ENCODE data around the gene PPP6C. TPM values are rescaled to one million over a fixed set of nuclear protein-coding genes. Genes with fewer than 3 reads are reported as not detected.
"Not testable (repeated sequence)": the region's sequence is repeated elsewhere in the genome, so short reads cannot be mapped to it uniquely, and the experiment has no call there.

PPP6C gene
- total and polyA plus RNA-seq, 10 donors, result 17.3 to 49.3 (median 35.7) TPM

GRCh38 chr9:125126019-125126746 lies 63.4 kb downstream of the PPP6C start:
- peak overlapping the region in 6 of 8 donors; percentile 0 to 67 (median 24) for H3K27ac ChIP-seq
- H3K4me1 ChIP-seq, result peaks cover 0 to 24% (median 7%) of the 10 kb centered on the region in 6 donors
- peaks cover 0 to 3% (median 0%) of the 10 kb centered on the region in 6 donors for H3K36me3 ChIP-seq
- intact Hi-C loops (cut with DNase I; ENCODE audit: low total_unique reads), result no loop called here
- TF ChIP-seq CTCF (IDR thresholded peaks at IDR 0.05 in 8 of 11, conservative IDR thresholded peaks at IDR 0.05 in 3 of 11), result peak in 1 of 11 experiments; percentile 7
- TF ChIP-seq POLR2AphosphoS5 (IDR thresholded peaks at IDR 0.05), result peak in 2 of 3 donors; percentile 40 to 46
- no peak for TF ChIP-seq POLR2A (IDR thresholded peaks at IDR 0.05)
- no peak overlapping the region for H3K4me3 ChIP-seq
- no peaks in the 10 kb centered on the region for H3K9me3 ChIP-seq
- 51 to 70% (median 66%) methylated on average over 2 of the region's 2 CpGs for WGBS, 5 donors
- H3K27me3 ChIP-seq (replicated peaks in 1 of 7), result no peaks in the 10 kb centered on the region
- DNase-seq, result peak; percentile 93

GRCh38 chr9:125125523-125125922 lies 64.1 kb downstream of the PPP6C start:
- intact Hi-C loops (cut with DNase I; ENCODE audit: low total_unique reads), result no loop called here
- peaks cover 0 to 29% (median 7%) of the 10 kb centered on the region in 6 donors for H3K4me1 ChIP-seq
- no peak overlapping the region for H3K4me3 ChIP-seq
- TF ChIP-seq CTCF (IDR thresholded peaks at IDR 0.05 in 8 of 11, conservative IDR thresholded peaks at IDR 0.05 in 3 of 11), result no peak
- no peak for TF ChIP-seq POLR2AphosphoS5 (IDR thresholded peaks at IDR 0.05)
- no peak for TF ChIP-seq POLR2A (IDR thresholded peaks at IDR 0.05)
- H3K9me3 ChIP-seq, result no peaks in the 10 kb centered on the region
- H3K27ac ChIP-seq, result peak overlapping the region in 3 of 8 donors; percentile 21 to 67 (median 48)
- 86 to 94% (median 90%) methylated on average over 6 to 7 of the region's 7 CpGs for WGBS, 5 donors
- H3K27me3 ChIP-seq (replicated peaks in 1 of 7), result no peaks in the 10 kb centered on the region
- H3K36me3 ChIP-seq, result peaks cover 0 to 3% (median 0%) of the 10 kb centered on the region in 6 donors
- no peak for DNase-seq

- 24 to 49% (median 40%) methylated on average over 2 of the region's 2 CpGs for WGBS, 5 donors
- DNase-seq, result no peak
- H3K36me3 ChIP-seq, result peaks cover 0 to 9% (median 0%) of the 10 kb centered on the region in 6 donors
- no peaks in the 10 kb centered on the region for H3K27me3 ChIP-seq (replicated peaks in 1 of 7)
- intact Hi-C loops (cut with DNase I; ENCODE audit: low total_unique reads), result no loop called here
- H3K4me1 ChIP-seq, result peaks cover 0 to 26% (median 2%) of the 10 kb centered on the region in 6 donors
- H3K4me3 ChIP-seq, result no peak overlapping the region
- TF ChIP-seq POLR2AphosphoS5 (IDR thresholded peaks at IDR 0.05) (no peak), POLR2A (IDR thresholded peaks at IDR 0.05) (no peak), CTCF (IDR thresholded peaks at IDR 0.05 in 8 of 11, conservative IDR thresholded peaks at IDR 0.05 in 3 of 11) (no peak)
- H3K9me3 ChIP-seq, result no peaks in the 10 kb centered on the region
- no peak overlapping the region for H3K27ac ChIP-seq
Measured at GRCh38 chr9:125121146-125121545, 68.5 kb downstream of the PPP6C start.

GRCh38 chr9:125119643-125120286 lies 69.8 kb downstream of the PPP6C start:
- H3K4me1 ChIP-seq, result peaks cover 0 to 18% (median 0%) of the 10 kb centered on the region in 6 donors
- H3K9me3 ChIP-seq, result no peaks in the 10 kb centered on the region
- no peak for DNase-seq
- H3K27ac ChIP-seq, result no peak overlapping the region
- TF ChIP-seq CTCF (IDR thresholded peaks at IDR 0.05 in 8 of 11, conservative IDR thresholded peaks at IDR 0.05 in 3 of 11) (no peak), POLR2A (IDR thresholded peaks at IDR 0.05) (no peak), POLR2AphosphoS5 (IDR thresholded peaks at IDR 0.05) (no peak)
- WGBS, 5 donors, result 57 to 72% (median 64%) methylated on average over 4 of the region's 4 CpGs
- H3K27me3 ChIP-seq (replicated peaks in 1 of 7), result no peaks in the 10 kb centered on the region
- H3K36me3 ChIP-seq, result peaks cover 0 to 9% (median 0%) of the 10 kb centered on the region in 6 donors
- intact Hi-C loops (cut with DNase I; ENCODE audit: low total_unique reads), result no loop called here
- no peak overlapping the region for H3K4me3 ChIP-seq

- H3K27ac ChIP-seq; H3K36me3 ChIP-seq; intact Hi-C loops (cut with DNase I; ENCODE audit: low total_unique reads); H3K4me3 ChIP-seq; DNase-seq; H3K27me3 ChIP-seq (replicated peaks in 1 of 7): not testable (repeated sequence)
- H3K4me1 ChIP-seq, result peaks cover 0 to 18% (median 0%) of the 10 kb centered on the region in 6 donors
- 93 to 100% (median 96%) methylated on average over 2 of the region's 2 CpGs for WGBS, 5 donors
- peaks cover 0 to 10% (median 0%) of the 10 kb centered on the region in 8 donors for H3K9me3 ChIP-seq
Measured at GRCh38 chr9:125118696-125119095, 70.9 kb downstream of the PPP6C start.

- peaks cover 0 to 22% (median 15%) of the 10 kb centered on the region in 8 donors for H3K9me3 ChIP-seq
- H3K4me1 ChIP-seq; H3K4me3 ChIP-seq; H3K36me3 ChIP-seq; intact Hi-C loops (cut with DNase I; ENCODE audit: low total_unique reads); DNase-seq; H3K27me3 ChIP-seq (replicated peaks in 1 of 7); H3K27ac ChIP-seq: not testable (repeated sequence)
- WGBS, 5 donors, result 87 to 98% (median 96%) methylated on average over 4 of the region's 4 CpGs
Measured at GRCh38 chr9:125114503-125114902, 75.1 kb downstream of the PPP6C start.
